LNCaP clone FGC (cell line): ENCODE data around the gene MUTYH.
"Not testable (repeated sequence)": the region's sequence is repeated elsewhere in the genome, so short reads cannot be mapped to it uniquely, and the experiment has no call there.

Experiments used
- DNase-seq: peaks from one replicate; pipeline ENCODE4 v3.0.0-alpha.2; 2011; ENCODE audit warnings: low read depth
- H3K4me3 ChIP-seq: 2 replicates; pipeline ENCODE4 v1.5.1; 2011; ENCODE audit warnings: mild to moderate bottlenecking, low read depth, low read length, control low read depth
- CTCF ChIP-seq: IDR thresholded peaks from 2 replicates; pipeline ENCODE4 v1.5.1; 2012; ENCODE audit warnings: mild to moderate bottlenecking; ENCODE audit not compliant: control insufficient read depth, insufficient read depth; ENCODE audit errors: extremely low read depth

MUTYH gene

GRCh38 chr1:45339789-45340558 is at the start of gene MUTYH, which contains the start of gene TOE1:
Gene MUTYH, minus strand, starts transcription at chr1:45340440. Its CDS starts 5,935 bp downstream, at chr1:45334505.
Gene TOE1, plus strand, starts transcription at chr1:45340170. Its CDS starts 83 bp downstream, at chr1:45340253.
- peak; percentile 79 for DNase-seq
- peak within 1 kb of the TSS; percentile 87 for H3K4me3 ChIP-seq
- TF ChIP-seq CTCF, result no peak

DNA sequence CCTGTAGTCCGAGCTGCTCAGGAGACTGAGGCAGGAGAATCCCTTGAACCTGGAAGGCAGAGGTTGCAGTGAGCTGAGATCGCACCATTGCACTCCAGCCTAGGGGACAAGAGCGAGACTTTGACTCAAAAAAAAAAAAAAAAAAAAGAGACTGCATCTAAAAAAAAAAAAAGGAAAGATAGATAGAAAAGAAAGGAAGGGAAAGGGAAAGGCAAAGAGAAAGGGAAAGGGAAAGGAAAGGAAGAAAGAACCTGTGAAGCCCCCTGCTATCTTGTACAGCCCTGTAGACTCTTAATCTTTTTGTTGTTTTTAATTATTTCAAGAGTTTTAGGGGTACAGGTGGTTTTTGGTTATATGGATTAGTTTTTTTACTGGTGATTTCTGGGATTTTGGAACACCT is 46.0 kb upstream of the MUTYH start:
- no peak for TF ChIP-seq CTCF
- no peak for DNase-seq
- H3K4me3 ChIP-seq, result no peak overlapping the region

- no peak overlapping the region for H3K4me3 ChIP-seq
- no peak for TF ChIP-seq CTCF
- DNase-seq, result no peak
These were observed 45.1 kb upstream of the MUTYH start for GRCh38 chr1:45385302-45385701.

DNA sequence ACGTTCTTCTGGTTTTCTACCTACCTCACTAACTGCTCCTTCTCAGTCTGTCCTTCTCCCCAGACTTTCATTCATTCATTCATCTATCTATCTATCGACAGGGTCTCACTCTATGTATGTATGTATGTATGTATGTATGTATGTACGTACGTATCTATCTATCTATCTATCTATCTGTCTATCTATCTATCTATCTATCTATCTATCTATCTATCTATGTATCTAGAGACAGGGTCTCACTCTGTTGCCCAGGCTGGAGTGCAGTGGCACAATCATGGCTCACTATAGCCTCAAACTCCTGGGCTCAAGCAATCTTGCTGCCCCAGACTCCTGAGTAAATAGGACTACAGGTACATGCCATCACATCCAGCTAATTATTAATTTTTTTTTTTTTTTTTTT is 44.0 kb upstream of the MUTYH start:
- not testable (repeated sequence) for DNase-seq

DNA sequence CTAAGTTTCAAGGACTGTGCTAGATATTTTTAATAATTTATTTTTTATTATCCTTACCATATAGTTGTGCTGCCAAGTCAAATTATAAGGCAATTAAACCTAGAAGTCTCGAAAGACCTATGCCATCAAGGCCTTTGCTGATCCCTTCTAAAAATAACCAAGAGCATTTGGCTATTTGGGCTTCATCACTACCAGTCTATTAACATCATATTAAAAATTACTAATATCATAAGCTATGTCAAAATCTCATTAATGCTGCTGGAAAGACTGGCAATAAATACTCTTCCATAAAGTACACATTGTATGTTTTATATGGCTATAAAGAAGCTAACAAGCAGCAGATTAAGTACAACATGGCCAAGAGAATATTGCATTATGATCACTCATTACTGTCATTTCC is 43.0 kb upstream of the MUTYH start:
- no peak overlapping the region for H3K4me3 ChIP-seq
- DNase-seq, result peak; percentile 62
- TF ChIP-seq CTCF, result no peak

More for the DNA sequence above, 44.0 kb upstream of the MUTYH start:
- H3K4me3 ChIP-seq, result not testable (repeated sequence)

- no peak for TF ChIP-seq CTCF
- no peak overlapping the region for H3K4me3 ChIP-seq
- DNase-seq, result no peak
These were observed 41.0 kb upstream of the MUTYH start for GRCh38 chr1:45381243-45381642.

GRCh38 chr1:45380730-45381129 is 40.5 kb upstream of the MUTYH start:
- no peak for TF ChIP-seq CTCF
- H3K4me3 ChIP-seq, result no peak overlapping the region
- DNase-seq, result no peak
